Neural crest cell (in vitro differentiated cells): Measurements from ENCODE around the gene ZDHHC24. TPM values are rescaled to one million over a fixed set of nuclear protein-coding genes. Genes with fewer than 3 reads are reported as not detected.

ENCODE experiments used
- DNase-seq: peaks from one replicate; pipeline ENCODE4 v3.0.0; 2021; ENCODE audit warnings: low read depth, mixed read lengths, low spot score
- H3K27ac Mint-ChIP-seq: one replicate; pipeline ENCODE4 v1.8.0; 2021; ENCODE audit warnings: mild to moderate bottlenecking, mixed read lengths; ENCODE audit not compliant: unreplicated experiment
- H3K27me3 Mint-ChIP-seq: 2 replicates; pipeline ENCODE4 v1.8.0; 2021; ENCODE audit warnings: low read depth, mild to moderate bottlenecking, mixed read lengths
- H3K36me3 Mint-ChIP-seq: 2 replicates; pipeline ENCODE4 v1.8.0; 2021; ENCODE audit warnings: low read depth, mild to moderate bottlenecking, mixed read lengths
- H3K4me1 Mint-ChIP-seq: 2 replicates; pipeline ENCODE4 v1.8.0; 2021; ENCODE audit warnings: mixed read lengths
- H3K4me3 Mint-ChIP-seq: one replicate; pipeline ENCODE4 v1.8.0; 2021; ENCODE audit warnings: mild to moderate bottlenecking, mixed read lengths
- H3K9me3 Mint-ChIP-seq: 2 replicates; pipeline ENCODE4 v1.8.0; 2021; ENCODE audit warnings: mixed read lengths
- total RNA-seq: library from RNA; stranded (reverse); gene quantifications from 2 replicates; pipeline ENCODE4 v1.2.1, GENCODE V29; 2021
- TF ChIP-seq, protein P1 (sequence below): fragments of 200-600 bp; sonication (generic); conservative IDR thresholded peaks from 2 replicates; pipeline ENCODE4 v1.5.0; 2021; ENCODE audit warnings: antibody characterized with exemption, mild to moderate bottlenecking

The ZDHHC24 gene
- total RNA-seq, 1 donor from 2014 or later = 7.7 TPM

DNA sequence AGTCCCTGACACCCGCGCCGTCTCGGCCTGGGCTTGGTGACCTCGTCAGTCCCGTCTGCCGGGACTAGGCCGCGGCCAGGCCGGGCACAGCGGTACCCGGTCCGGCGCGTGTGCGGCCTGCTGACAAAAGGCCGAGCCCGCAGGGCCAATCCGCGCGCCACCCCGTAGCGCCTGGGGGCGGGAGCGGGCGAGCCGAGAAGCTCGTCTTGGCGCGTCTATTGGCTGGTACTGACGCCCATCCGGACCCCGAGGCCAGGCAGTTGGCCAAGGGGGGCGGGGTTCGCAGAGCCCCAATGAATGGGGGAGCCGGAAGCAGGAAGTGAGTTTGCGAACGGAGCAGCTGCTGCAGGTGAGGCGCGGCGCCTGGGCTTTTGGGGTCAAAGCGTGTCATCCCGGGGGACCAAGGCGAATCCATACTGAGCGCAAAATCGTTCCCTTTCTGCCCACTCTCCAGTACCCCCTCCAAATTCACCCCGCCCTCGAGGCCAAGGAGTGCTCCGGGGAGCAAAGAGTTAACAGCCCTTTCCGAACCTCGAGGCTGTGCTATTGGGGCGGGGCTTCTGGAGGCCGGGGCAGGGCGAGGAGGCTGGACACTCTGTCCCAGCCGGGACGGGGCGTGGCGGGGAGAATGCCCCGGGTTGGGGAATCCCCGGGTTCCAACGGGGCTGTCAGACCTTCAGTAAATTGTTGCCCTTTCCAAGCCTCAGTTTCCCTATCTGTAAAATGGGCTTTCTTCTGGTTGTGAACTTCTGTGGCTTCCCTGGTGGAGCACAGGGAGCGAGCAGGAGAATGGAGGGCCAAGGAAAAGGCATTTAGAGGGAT is 65.5 kb downstream of the ZDHHC24 start, which contains the start of gene DPP3:
DPP3 (plus strand) TSS at position 318 of the 822 bp plus-strand sequence. CDS start 1,767 bp downstream, outside the sequence.
- Mint-ChIP-seq H3K4me1 (peaks cover 29% of the 10 kb centered on the region), H3K9me3 (no peaks in the 10 kb centered on the region), H3K36me3 (no peaks in the 10 kb centered on the region), H3K27ac (peak within 1 kb of the TSS; percentile 92), H3K4me3 (peak within 1 kb of the TSS; percentile 96), H3K27me3 (no peaks in the 10 kb centered on the region)
- DNase-seq = peak; percentile 94
- TF ChIP-seq, protein P1, sequence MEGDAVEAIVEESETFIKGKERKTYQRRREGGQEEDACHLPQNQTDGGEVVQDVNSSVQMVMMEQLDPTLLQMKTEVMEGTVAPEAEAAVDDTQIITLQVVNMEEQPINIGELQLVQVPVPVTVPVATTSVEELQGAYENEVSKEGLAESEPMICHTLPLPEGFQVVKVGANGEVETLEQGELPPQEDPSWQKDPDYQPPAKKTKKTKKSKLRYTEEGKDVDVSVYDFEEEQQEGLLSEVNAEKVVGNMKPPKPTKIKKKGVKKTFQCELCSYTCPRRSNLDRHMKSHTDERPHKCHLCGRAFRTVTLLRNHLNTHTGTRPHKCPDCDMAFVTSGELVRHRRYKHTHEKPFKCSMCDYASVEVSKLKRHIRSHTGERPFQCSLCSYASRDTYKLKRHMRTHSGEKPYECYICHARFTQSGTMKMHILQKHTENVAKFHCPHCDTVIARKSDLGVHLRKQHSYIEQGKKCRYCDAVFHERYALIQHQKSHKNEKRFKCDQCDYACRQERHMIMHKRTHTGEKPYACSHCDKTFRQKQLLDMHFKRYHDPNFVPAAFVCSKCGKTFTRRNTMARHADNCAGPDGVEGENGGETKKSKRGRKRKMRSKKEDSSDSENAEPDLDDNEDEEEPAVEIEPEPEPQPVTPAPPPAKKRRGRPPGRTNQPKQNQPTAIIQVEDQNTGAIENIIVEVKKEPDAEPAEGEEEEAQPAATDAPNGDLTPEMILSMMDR = no peak

DNA sequence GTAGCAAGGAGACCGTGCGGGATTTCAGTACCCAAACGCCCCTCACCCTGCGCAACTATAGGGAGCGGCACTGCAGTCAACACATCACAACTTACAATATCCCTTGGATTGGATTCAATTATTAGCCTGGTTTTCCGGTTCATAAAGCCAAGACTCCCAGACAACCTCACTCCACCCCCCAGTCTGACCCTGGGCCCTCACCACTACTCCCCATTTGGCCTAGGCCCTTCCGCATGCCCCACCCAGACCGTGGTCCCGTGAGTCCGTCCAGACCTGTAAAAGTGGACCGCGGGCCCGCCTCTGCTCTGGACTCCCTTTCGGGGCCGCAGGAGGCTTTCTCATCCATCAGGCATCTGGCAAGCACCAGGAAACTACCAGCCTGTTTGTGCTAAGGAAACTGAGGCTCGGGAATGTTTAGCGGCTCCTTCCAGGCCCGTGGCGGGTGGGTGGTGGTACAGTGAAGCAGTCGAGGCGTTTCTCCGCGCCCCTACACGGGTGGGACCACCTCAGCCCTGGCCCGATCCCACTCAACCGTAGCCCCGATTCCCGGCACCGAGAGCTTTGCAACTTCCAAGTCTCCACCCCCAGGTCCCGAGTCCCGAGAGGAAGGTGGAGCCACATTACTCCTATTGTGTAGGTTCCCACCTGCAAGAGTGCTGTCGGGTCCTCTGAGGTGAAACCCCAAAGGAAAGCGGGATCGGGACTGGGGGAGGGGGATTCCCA is 66.3 kb downstream of the ZDHHC24 start:
- H3K9me3 Mint-ChIP-seq = no peaks in the 10 kb centered on the region
- H3K27ac Mint-ChIP-seq = peak overlapping the region; percentile 89
- no peak for DNase-seq
- no peaks in the 10 kb centered on the region for H3K36me3 Mint-ChIP-seq
- TF ChIP-seq, protein P1 = no peak
- H3K27me3 Mint-ChIP-seq = no peaks in the 10 kb centered on the region
- H3K4me3 Mint-ChIP-seq = peak overlapping the region; percentile 96
- peaks cover 29% of the 10 kb centered on the region for H3K4me1 Mint-ChIP-seq

DNA sequence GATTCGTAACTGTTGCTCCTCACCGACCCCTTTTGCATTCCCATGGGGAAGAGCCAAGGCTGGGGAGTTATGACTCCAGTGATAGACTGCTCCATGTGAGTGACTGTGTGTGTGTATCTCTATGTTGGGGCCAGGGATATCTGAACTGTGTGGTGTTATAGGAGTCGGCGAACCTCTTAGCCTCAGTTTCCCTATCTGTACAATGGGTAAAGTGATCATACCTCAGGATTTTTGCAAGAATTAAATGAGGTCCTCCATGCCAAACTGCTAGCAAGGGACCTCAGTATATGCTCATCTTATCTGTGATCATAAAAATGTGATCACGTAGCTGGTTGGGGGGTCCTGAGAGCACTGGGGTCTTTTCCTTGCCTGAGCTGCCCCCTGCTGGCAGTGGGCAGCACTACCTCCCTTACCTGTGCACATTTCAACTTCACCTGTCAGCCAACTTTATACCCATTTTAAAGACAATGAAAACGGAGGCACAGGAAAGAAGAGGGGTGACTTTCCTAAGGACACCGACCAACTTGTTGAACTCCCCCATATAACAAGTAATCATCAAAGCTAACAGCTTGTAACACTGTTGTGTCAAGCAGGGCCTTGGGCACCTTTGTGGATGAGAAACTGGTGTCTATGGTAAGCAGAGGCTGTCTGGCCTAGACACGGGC is 67.0 kb downstream of the ZDHHC24 start:
- no peaks in the 10 kb centered on the region for H3K27me3 Mint-ChIP-seq
- no peak for DNase-seq
- TF ChIP-seq, protein P1 = peak; percentile 88
- H3K9me3 Mint-ChIP-seq = no peaks in the 10 kb centered on the region
- peaks cover 29% of the 10 kb centered on the region for H3K4me1 Mint-ChIP-seq
- peak overlapping the region; percentile 89 for H3K27ac Mint-ChIP-seq
- H3K4me3 Mint-ChIP-seq = peak overlapping the region; percentile 96
- no peaks in the 10 kb centered on the region for H3K36me3 Mint-ChIP-seq

DNA sequence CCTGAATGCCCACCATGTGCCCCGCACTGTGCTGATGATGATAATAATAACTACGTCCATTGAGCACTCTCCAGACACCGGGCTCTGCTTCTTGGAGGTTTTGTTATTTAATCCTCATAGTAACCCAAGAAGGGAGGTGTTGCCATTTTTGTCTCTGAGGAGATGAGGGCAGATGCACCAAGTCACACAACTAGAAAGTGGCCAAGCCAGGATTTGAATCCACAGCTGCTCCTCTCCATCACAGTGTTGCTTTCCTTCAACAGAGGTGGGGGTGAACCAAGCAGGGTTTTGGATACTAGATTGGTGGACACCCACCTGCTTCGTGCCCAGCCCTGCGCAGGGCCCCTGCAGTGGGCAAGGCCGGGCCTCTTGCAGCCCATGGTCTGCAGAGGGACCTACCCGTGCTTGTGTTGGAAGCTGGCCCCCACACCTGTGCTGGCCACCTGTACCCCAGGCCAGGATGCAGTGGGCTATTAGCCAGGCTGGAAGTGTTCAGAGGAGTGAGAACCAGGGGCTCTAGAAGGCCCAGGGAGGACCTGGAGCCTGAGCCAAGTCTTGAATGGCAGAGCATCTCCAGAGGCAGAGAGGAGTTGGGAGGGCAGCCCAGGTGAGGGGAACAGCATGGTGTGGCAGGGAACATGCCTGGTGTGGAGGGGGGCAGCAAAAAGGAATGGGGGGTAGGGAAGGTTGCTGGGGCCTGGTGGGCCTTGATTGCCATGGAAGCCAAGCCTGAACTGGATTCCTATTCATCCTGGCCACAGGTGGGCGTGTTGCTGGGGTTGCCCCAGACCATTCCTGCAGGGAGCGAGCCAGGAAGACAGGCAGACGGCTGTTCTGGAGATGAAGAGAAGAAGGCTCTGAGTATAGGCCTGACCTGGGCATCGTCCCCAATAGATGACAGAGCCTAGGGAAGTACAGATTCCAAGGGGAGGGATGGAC is 68.3 kb downstream of the ZDHHC24 start:
- Mint-ChIP-seq H3K27ac (no peak overlapping the region), H3K4me1 (peaks cover 28% of the 10 kb centered on the region), H3K36me3 (no peaks in the 10 kb centered on the region), H3K9me3 (no peaks in the 10 kb centered on the region), H3K4me3 (peak overlapping the region; percentile 96), H3K27me3 (no peaks in the 10 kb centered on the region)
- no peak for DNase-seq
- TF ChIP-seq, protein P1 = no peak
